HEK293 (cell line): ENCODE measurements around the gene TSTD2.

ENCODE experiments used
- CTCF ChIA-PET: fragments of 350-600 bp; formaldehyde crosslinking; extraction: SDS; loops from one replicate; lab custom pipeline; 2021; ENCODE audit warnings: antibody characterized with exemption; lab: Yijun Ruan, JAX
- POLR2A ChIA-PET: fragments of 300-600 bp; formaldehyde crosslinking; extraction: SDS; loops from one replicate; lab custom pipeline; 2020; ENCODE audit warnings: antibody characterized with exemption, inconsistent platforms; lab: Yijun Ruan, JAX
- H3K27ac ChIP-seq: fragments of 200-500 bp; sonication (Bioruptor generic); 2 replicates; pipeline ENCODE4 v1.5.1; 2014; ENCODE audit warnings: low read depth, low read length, control low read depth, inconsistent platforms; ENCODE audit errors: extremely low read depth
- H3K36me3 ChIP-seq, 2 experiments: fragments of 200-500 bp in 1 of 2; sonication (Bioruptor generic) in 1 of 2; 1 replicate in 1 of 2; 2 replicates in 1 of 2; pipeline ENCODE4 v1.5.1; 2014 to 2017; ENCODE audit warnings: inconsistent platforms in 2 of 2, low read length in 2 of 2; ENCODE audit not compliant: control insufficient read depth in 2 of 2, insufficient read depth in 1 of 2
- H3K4me1 ChIP-seq: fragments of 200-500 bp; sonication (Bioruptor generic); 2 replicates; pipeline ENCODE4 v1.5.1; 2014; ENCODE audit warnings: mild to moderate bottlenecking, low read length, inconsistent platforms; ENCODE audit not compliant: control insufficient read depth, insufficient read depth
- H3K4me3 ChIP-seq: 2 replicates; pipeline ENCODE4 v1.5.1; 2011; ENCODE audit warnings: low read depth, mild to moderate bottlenecking, control low read depth, low read length, moderate library complexity
- H3K9me3 ChIP-seq: fragments of 200-500 bp; sonication (Bioruptor generic); 2 replicates; pipeline ENCODE4 v1.5.1; 2014; ENCODE audit warnings: low read depth, low read length, inconsistent platforms; ENCODE audit not compliant: control insufficient read depth, insufficient read depth
- RBAK ChIP-seq: fragments of 450-650 bp; formaldehyde crosslinking; IDR thresholded peaks from 2 replicates; pipeline ENCODE4 v1.5.1; 2016; ENCODE audit warnings: missing biosample characterization, missing genetic modification characterization
- REPIN1 ChIP-seq: fragments of 450-650 bp; formaldehyde crosslinking; IDR thresholded peaks from 2 replicates; pipeline ENCODE4 v1.5.1; 2017; ENCODE audit warnings: missing biosample characterization, missing genetic modification characterization, low read depth
- ZBTB48 ChIP-seq: fragments of 450-650 bp; formaldehyde crosslinking; IDR thresholded peaks from 2 replicates; pipeline ENCODE4 v1.5.1; 2016; ENCODE audit warnings: missing biosample characterization, missing genetic modification characterization
- ZIC2 ChIP-seq: fragments of 450-650 bp; formaldehyde crosslinking; IDR thresholded peaks from 2 replicates; pipeline ENCODE4 v1.5.1; 2016; ENCODE audit warnings: missing biosample characterization, missing genetic modification characterization
- ZNF132 ChIP-seq: fragments of 450-650 bp; formaldehyde crosslinking; IDR thresholded peaks from 2 replicates; pipeline ENCODE4 v1.5.1; 2017; ENCODE audit warnings: missing biosample characterization, missing genetic modification characterization, borderline replicate concordance
- ZNF416 ChIP-seq: fragments of 450-650 bp; formaldehyde crosslinking; IDR thresholded peaks from 2 replicates; pipeline ENCODE4 v1.5.1; 2016; ENCODE audit warnings: missing biosample characterization, missing genetic modification characterization
- ZNF501 ChIP-seq: fragments of 450-650 bp; formaldehyde crosslinking; IDR thresholded peaks from 2 replicates; pipeline ENCODE4 v1.5.1; 2016; ENCODE audit warnings: missing biosample characterization, missing genetic modification characterization
- ZNF664 ChIP-seq: fragments of 450-650 bp; formaldehyde crosslinking; IDR thresholded peaks from 2 replicates; pipeline ENCODE4 v1.5.1; 2016; ENCODE audit warnings: missing biosample characterization, missing genetic modification characterization
- ZNF747 ChIP-seq: fragments of 450-650 bp; formaldehyde crosslinking; IDR thresholded peaks from 2 replicates; pipeline ENCODE4 v1.5.1; 2016; ENCODE audit warnings: missing biosample characterization, missing genetic modification characterization
- ZNF776 ChIP-seq: fragments of 450-650 bp; formaldehyde crosslinking; IDR thresholded peaks from 2 replicates; pipeline ENCODE4 v1.5.0; 2017; ENCODE audit warnings: missing biosample characterization, missing genetic modification characterization, borderline replicate concordance
- ZNF830 ChIP-seq: fragments of 450-650 bp; IDR thresholded peaks from 2 replicates; pipeline ENCODE4 v1.5.0; 2018; ENCODE audit warnings: missing biosample characterization, missing genetic modification characterization, low read depth, mild to moderate bottlenecking, moderate library complexity
- ZNF843 ChIP-seq: fragments of 450-650 bp; formaldehyde crosslinking; IDR thresholded peaks from 2 replicates; pipeline ENCODE4 v1.5.1; 2016; ENCODE audit warnings: missing biosample characterization, missing genetic modification characterization
- TF ChIP-seq, protein P1 (sequence below): fragments of 450-650 bp; formaldehyde crosslinking; IDR thresholded peaks from 2 replicates; pipeline ENCODE4 v1.5.1; 2017; ENCODE audit warnings: missing biosample characterization, missing genetic modification characterization
- TF ChIP-seq, protein P2 (sequence below): fragments of 450-650 bp; formaldehyde crosslinking; IDR thresholded peaks from 2 replicates; pipeline ENCODE4 v1.5.1; 2016; ENCODE audit warnings: missing biosample characterization, missing genetic modification characterization
- TF ChIP-seq, protein P3 (sequence below): fragments of 450-650 bp; formaldehyde crosslinking; IDR thresholded peaks from 2 replicates; pipeline ENCODE4 v1.5.1; 2016; ENCODE audit warnings: missing biosample characterization, missing genetic modification characterization
- TF ChIP-seq, protein P4 (sequence below): fragments of 450-650 bp; formaldehyde crosslinking; IDR thresholded peaks from 2 replicates; pipeline ENCODE4 v1.5.1; 2016; ENCODE audit warnings: missing biosample characterization, missing genetic modification characterization, borderline replicate concordance

Gene TSTD2

DNA sequence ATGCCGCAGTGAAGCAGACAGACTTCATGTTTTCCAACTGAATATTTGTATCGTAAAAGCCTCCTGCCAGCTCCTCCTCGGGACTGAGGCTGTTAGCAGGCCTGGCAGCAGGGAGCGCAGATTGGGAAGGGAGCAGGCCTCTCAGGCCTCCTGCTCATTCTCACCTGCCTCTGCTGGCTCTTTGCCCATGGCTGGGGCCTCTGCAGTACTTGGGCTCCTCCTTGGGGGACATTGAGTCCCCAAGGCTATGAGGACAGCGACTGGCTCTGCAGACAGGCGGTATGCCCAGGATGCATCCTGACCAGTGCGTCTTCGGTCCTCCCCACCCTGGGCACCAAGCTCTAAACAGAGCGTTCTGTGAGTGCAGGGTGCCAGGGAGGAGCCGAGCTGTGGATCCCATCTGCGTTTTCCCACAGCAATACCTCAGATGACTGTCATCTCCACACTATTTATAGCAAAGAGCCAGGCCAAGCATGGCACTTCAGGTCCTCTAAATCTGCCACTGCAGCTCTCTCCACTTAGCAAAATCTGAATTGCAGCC is 38.7 kb downstream of the TSTD2 start:
- H3K4me3 ChIP-seq: no peak overlapping the region
- TF ChIP-seq ZIC2 (tag by site-specific recombination) (peak; percentile 57), ZNF132 (tag by site-specific recombination) (no peak)
- ChIA-PET POLR2A (no interaction called here), CTCF (interaction anchor here (1.1 to 5.7 kb wide), 3 partner anchors 18 to 208 kb away, joined by 3 to 102 read pairs (median 38); no protein-coding TSS in a partner anchor)
- H3K4me1 ChIP-seq: no peaks in the 10 kb centered on the region
- H3K36me3 ChIP-seq: peaks cover 0 to 39% of the 10 kb centered on the region in 2 experiments; a peak in 1 of 3 replicates
- H3K27ac ChIP-seq: no peak overlapping the region
- no peaks in the 10 kb centered on the region for H3K9me3 ChIP-seq

DNA sequence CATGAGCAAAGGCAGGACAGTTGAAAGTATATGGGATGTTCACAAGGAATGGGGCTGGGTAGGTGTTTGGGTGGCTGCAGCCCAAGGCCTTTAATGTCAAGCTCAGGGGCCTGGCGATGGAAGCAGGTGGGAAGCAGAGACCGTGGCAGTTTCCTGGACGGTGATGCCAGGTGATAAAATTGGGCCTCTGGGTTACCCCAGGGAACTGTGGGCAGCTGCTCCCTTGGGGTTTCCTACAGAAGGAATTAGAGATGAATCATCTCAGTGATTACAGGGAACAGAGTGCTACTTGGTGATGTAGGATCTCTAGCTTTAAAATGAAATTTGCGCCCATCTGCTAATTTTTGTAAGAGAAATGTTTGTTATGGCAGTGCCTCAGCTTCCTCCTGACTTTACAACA is 39.2 kb downstream of the TSTD2 start:
- CTCF ChIA-PET: interaction anchor here (0.7 to 4.8 kb wide), 2 partner anchors 125 to 208 kb away, joined by 3 to 38 read pairs; no protein-coding TSS in a partner anchor
- Histone ChIP-seq H3K27ac (no peak overlapping the region), H3K36me3 (peaks cover 0 to 36% of the 10 kb centered on the region in 2 experiments; a peak in 1 of 3 replicates), H3K9me3 (no peaks in the 10 kb centered on the region)
- TF ChIP-seq ZNF776 (tag by site-specific recombination): no peak
- TF ChIP-seq ZBTB48 (tag by site-specific recombination): 0 out of 2 replicates have a peak, but pooled peaks have one; percentile 16
- TF ChIP-seq, all 188 proteins: peak for 1
- Histone ChIP-seq H3K4me3 (no peak overlapping the region), H3K4me1 (no peaks in the 10 kb centered on the region)
- POLR2A ChIA-PET: no interaction called here

DNA sequence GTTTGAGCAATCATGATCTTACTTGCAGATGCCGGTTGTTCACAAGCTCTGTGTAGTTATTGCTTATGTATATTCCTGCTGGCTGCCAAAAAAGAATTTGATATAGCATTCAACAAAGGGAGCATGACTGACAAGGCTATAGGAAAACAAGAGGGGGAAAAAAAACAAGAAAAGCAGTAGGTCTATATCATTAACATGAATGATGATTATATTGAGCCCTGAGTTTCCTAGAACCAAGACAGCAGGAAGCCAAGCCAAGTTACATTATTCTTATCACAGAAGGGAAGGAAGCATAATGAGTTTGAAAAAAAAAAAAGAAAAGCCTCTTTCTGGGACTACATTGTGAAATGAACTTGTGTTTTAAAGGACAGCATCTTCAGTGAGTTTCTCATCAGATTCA is 41.0 kb downstream of the TSTD2 start:
- H3K4me3 ChIP-seq: no peak overlapping the region
- peaks cover 0 to 36% of the 10 kb centered on the region in 2 experiments; a peak in 1 of 3 replicates for H3K36me3 ChIP-seq
- H3K9me3 ChIP-seq: no peaks in the 10 kb centered on the region
- no peak overlapping the region for H3K27ac ChIP-seq
- TF ChIP-seq, protein P1, sequence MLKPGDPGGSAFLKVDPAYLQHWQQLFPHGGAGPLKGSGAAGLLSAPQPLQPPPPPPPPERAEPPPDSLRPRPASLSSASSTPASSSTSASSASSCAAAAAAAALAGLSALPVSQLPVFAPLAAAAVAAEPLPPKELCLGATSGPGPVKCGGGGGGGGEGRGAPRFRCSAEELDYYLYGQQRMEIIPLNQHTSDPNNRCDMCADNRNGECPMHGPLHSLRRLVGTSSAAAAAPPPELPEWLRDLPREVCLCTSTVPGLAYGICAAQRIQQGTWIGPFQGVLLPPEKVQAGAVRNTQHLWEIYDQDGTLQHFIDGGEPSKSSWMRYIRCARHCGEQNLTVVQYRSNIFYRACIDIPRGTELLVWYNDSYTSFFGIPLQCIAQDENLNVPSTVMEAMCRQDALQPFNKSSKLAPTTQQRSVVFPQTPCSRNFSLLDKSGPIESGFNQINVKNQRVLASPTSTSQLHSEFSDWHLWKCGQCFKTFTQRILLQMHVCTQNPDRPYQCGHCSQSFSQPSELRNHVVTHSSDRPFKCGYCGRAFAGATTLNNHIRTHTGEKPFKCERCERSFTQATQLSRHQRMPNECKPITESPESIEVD (tag by site-specific recombination): peak; percentile 46
- TF ChIP-seq, protein P2, sequence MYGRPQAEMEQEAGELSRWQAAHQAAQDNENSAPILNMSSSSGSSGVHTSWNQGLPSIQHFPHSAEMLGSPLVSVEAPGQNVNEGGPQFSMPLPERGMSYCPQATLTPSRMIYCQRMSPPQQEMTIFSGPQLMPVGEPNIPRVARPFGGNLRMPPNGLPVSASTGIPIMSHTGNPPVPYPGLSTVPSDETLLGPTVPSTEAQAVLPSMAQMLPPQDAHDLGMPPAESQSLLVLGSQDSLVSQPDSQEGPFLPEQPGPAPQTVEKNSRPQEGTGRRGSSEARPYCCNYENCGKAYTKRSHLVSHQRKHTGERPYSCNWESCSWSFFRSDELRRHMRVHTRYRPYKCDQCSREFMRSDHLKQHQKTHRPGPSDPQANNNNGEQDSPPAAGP (tag by site-specific recombination): no peak
- no peak for TF ChIP-seq REPIN1 (tag by site-specific recombination)
- no peak for TF ChIP-seq RBAK (tag by site-specific recombination)
- TF ChIP-seq ZIC2 (tag by site-specific recombination): peak; percentile 21; the same call in 1 of the 2 replicates
- ChIA-PET POLR2A (no interaction called here), CTCF (interaction anchor here (0.6 to 4.8 kb wide), 4 partner anchors 12 to 124 kb away, joined by 3 to 38 read pairs (median 3); no protein-coding TSS in a partner anchor)
- no peaks in the 10 kb centered on the region for H3K4me1 ChIP-seq

DNA sequence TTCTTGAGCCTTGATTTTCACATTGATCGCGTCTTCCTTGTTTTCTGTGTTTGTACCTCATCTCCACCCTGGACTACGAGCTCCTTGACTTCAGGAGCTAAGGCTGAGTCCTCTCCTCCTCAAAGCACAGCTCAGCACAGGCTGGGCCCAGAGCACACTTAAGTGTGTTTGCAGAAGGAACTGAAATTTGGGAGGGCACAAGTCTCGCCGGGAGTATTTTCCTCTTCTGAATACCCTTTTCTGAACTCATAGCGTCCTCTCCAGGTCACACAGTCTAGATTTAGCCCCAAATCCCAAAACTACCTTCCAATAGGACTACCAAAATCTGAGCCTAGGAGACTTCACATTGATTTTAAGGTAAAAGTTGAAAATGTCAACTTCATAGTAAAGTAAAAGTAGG is 41.6 kb downstream of the TSTD2 start:
- Histone ChIP-seq H3K36me3 (peaks cover 0 to 34% of the 10 kb centered on the region in 2 experiments; a peak in 1 of 3 replicates), H3K4me1 (no peaks in the 10 kb centered on the region), H3K27ac (no peak overlapping the region), H3K4me3 (no peak overlapping the region), H3K9me3 (no peaks in the 10 kb centered on the region)
- POLR2A ChIA-PET: no interaction called here
- TF ChIP-seq ZNF501 (no peak), ZNF843 (tag by site-specific recombination) (no peak), ZNF747 (tag by site-specific recombination) (no peak), ZNF664 (tag by site-specific recombination) (no peak), ZNF416 (no peak), ZNF830 (no peak)
- TF ChIP-seq, protein P3, sequence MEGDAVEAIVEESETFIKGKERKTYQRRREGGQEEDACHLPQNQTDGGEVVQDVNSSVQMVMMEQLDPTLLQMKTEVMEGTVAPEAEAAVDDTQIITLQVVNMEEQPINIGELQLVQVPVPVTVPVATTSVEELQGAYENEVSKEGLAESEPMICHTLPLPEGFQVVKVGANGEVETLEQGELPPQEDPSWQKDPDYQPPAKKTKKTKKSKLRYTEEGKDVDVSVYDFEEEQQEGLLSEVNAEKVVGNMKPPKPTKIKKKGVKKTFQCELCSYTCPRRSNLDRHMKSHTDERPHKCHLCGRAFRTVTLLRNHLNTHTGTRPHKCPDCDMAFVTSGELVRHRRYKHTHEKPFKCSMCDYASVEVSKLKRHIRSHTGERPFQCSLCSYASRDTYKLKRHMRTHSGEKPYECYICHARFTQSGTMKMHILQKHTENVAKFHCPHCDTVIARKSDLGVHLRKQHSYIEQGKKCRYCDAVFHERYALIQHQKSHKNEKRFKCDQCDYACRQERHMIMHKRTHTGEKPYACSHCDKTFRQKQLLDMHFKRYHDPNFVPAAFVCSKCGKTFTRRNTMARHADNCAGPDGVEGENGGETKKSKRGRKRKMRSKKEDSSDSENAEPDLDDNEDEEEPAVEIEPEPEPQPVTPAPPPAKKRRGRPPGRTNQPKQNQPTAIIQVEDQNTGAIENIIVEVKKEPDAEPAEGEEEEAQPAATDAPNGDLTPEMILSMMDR (tag by site-specific recombination): no peak
- TF ChIP-seq, protein P4, sequence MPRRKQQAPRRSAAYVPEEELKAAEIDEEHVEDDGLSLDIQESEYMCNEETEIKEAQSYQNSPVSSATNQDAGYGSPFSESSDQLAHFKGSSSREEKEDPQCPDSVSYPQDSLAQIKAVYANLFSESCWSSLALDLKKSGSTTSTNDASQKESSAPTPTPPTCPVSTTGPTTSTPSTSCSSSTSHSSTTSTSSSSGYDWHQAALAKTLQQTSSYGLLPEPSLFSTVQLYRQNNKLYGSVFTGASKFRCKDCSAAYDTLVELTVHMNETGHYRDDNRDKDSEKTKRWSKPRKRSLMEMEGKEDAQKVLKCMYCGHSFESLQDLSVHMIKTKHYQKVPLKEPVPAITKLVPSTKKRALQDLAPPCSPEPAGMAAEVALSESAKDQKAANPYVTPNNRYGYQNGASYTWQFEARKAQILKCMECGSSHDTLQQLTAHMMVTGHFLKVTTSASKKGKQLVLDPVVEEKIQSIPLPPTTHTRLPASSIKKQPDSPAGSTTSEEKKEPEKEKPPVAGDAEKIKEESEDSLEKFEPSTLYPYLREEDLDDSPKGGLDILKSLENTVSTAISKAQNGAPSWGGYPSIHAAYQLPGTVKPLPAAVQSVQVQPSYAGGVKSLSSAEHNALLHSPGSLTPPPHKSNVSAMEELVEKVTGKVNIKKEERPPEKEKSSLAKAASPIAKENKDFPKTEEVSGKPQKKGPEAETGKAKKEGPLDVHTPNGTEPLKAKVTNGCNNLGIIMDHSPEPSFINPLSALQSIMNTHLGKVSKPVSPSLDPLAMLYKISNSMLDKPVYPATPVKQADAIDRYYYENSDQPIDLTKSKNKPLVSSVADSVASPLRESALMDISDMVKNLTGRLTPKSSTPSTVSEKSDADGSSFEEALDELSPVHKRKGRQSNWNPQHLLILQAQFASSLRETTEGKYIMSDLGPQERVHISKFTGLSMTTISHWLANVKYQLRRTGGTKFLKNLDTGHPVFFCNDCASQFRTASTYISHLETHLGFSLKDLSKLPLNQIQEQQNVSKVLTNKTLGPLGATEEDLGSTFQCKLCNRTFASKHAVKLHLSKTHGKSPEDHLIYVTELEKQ (tag by site-specific recombination): no peak
- CTCF ChIA-PET: interaction anchor here (0.7 to 4.8 kb wide), 2 partner anchors 11 to 123 kb away, joined by 3 to 38 read pairs; no protein-coding TSS in a partner anchor
